SU-DHL-6 (cell line): ENCODE measurements around the gene PDZD2.

Source experiments
- H2AFZ ChIP-seq: fragments of 200-600 bp; sonication (generic); 2 replicates; pipeline ENCODE4 v1.6.1; 2014; ENCODE audit warnings: low read depth, mild to moderate bottlenecking, moderate library complexity, mixed read lengths, antibody characterized with exemption, low read length; ENCODE audit not compliant: severe bottlenecking
- H3F3A ChIP-seq: fragments of 200-600 bp; shearing (Covaris generic); 2 replicates; pipeline ENCODE4 v1.6.0; 2016; ENCODE audit warnings: antibody characterized with exemption, mild to moderate bottlenecking; ENCODE audit not compliant: insufficient read depth
- H3K27ac ChIP-seq: fragments of 200-600 bp; sonication (generic); 2 replicates; pipeline ENCODE4 v1.5.1; 2016; ENCODE audit warnings: low read depth, mild to moderate bottlenecking, low read length, moderate library complexity, mixed read lengths
- H3K27me3 ChIP-seq: fragments of 200-600 bp; sonication (generic), shearing (Covaris generic); 2 replicates; pipeline ENCODE4 v1.6.0; 2014; ENCODE audit warnings: mild to moderate bottlenecking, low read length
- H3K36me3 ChIP-seq: fragments of 200-600 bp; sonication (generic); 2 replicates; pipeline ENCODE4 v1.6.1; 2014; ENCODE audit warnings: mild to moderate bottlenecking, low read length, mixed read lengths
- H3K4me2 ChIP-seq: fragments of 300-600, 200-600 bp; shearing (Covaris generic), sonication (generic); 2 replicates; pipeline ENCODE4 v1.6.0; 2014; ENCODE audit warnings: low read length, low read depth, mild to moderate bottlenecking; ENCODE audit not compliant: poor library complexity, severe bottlenecking
- H3K4me3 ChIP-seq: fragments of 200-600 bp; sonication (generic); 2 replicates; pipeline ENCODE4 v1.5.1; 2014; ENCODE audit warnings: antibody characterized with exemption, low read length, mild to moderate bottlenecking, mixed read lengths; ENCODE audit not compliant: insufficient read depth, poor library complexity, severe bottlenecking
- H3K79me2 ChIP-seq: fragments of 200-600 bp; sonication (generic); 2 replicates; pipeline ENCODE4 v1.6.1; 2014; ENCODE audit warnings: mild to moderate bottlenecking, low read length, moderate library complexity; ENCODE audit not compliant: insufficient read depth
- H3K9ac ChIP-seq: fragments of 200-600 bp; sonication (generic); 2 replicates; pipeline ENCODE4 v1.7.0; 2014; ENCODE audit warnings: mild to moderate bottlenecking, low read length
- H3K9me2 ChIP-seq: fragments of 200-600 bp; sonication (generic); replicated peaks from 2 replicates; pipeline ENCODE4 v1.6.1; 2014; ENCODE audit warnings: low read length; ENCODE audit not compliant: insufficient read depth
- H3K9me3 ChIP-seq: fragments of 200-600 bp; sonication (generic); 2 replicates; pipeline ENCODE4 v1.6.1; 2014; ENCODE audit warnings: low read length, mixed read lengths; ENCODE audit not compliant: insufficient read depth
- H4K20me1 ChIP-seq: fragments of 200-600 bp; sonication (generic); 2 replicates; pipeline ENCODE4 v1.6.1; 2014; ENCODE audit warnings: low read depth, mild to moderate bottlenecking, antibody characterized with exemption, low read length, moderate library complexity, mixed read lengths
- CTCF ChIP-seq: fragments of 200-600 bp; sonication (generic); IDR thresholded peaks from one replicate; pipeline ENCODE4 v1.5.1; 2017; ENCODE audit warnings: antibody characterized with exemption, mild to moderate bottlenecking, low read length, moderate library complexity; ENCODE audit not compliant: insufficient read depth, poor library complexity, severe bottlenecking
- EZH2phosphoT487 ChIP-seq: fragments of 200-600 bp; sonication (generic), shearing (Covaris generic); conservative IDR thresholded peaks from 2 replicates; pipeline ENCODE4 v1.6.1; 2018; ENCODE audit warnings: mild to moderate bottlenecking, antibody characterized with exemption, low read length, moderate library complexity, mixed read lengths

The PDZD2 gene

DNA sequence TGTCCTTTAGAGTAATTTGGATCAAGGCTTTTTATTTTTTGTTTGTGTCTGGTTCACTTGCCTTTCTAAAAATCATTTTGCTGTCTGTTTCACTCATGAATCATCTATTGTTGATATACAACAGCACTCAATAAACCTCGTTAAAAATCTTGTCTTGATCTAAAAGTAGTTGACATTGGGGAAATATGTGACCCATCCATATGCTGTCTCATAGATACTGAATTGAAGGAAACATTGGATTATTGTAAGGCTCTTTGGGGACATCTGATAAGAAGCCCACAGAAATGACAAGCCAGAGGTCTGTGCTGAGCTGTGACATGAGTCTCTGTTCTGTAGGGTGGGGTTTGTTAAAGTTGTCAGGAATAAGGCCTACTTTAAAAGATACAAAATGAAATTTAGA lies 208.0 kb downstream of the PDZD2 start:
- Histone ChIP-seq H3K4me2 (no peak overlapping the region), H3K27ac (no peak overlapping the region), H3K4me3 (no peak overlapping the region), H3K9me2 (no peaks in the 10 kb centered on the region), H4K20me1 (no peaks in the 10 kb centered on the region), H3K27me3 (no peaks in the 10 kb centered on the region), H3K9ac (no peak overlapping the region), H3K36me3 (no peaks in the 10 kb centered on the region), H2AFZ (no peak overlapping the region), H3F3A (no peaks in the 10 kb centered on the region), H3K9me3 (no peaks in the 10 kb centered on the region), H3K79me2 (no peaks in the 10 kb centered on the region)
- TF ChIP-seq CTCF (no peak), EZH2phosphoT487 (no peak)

GRCh38 chr5:31847354-31847753 lies 208.4 kb downstream of the PDZD2 start:
- Histone ChIP-seq H3K4me2 (no peak overlapping the region), H4K20me1 (no peaks in the 10 kb centered on the region), H3K36me3 (no peaks in the 10 kb centered on the region), H3K9me3 (no peaks in the 10 kb centered on the region), H3K79me2 (no peaks in the 10 kb centered on the region), H3K9me2 (no peaks in the 10 kb centered on the region), H3F3A (no peaks in the 10 kb centered on the region), H3K27me3 (no peaks in the 10 kb centered on the region), H3K9ac (no peak overlapping the region), H3K27ac (no peak overlapping the region), H2AFZ (no peak overlapping the region), H3K4me3 (no peak overlapping the region)
- TF ChIP-seq EZH2phosphoT487: no peak

DNA sequence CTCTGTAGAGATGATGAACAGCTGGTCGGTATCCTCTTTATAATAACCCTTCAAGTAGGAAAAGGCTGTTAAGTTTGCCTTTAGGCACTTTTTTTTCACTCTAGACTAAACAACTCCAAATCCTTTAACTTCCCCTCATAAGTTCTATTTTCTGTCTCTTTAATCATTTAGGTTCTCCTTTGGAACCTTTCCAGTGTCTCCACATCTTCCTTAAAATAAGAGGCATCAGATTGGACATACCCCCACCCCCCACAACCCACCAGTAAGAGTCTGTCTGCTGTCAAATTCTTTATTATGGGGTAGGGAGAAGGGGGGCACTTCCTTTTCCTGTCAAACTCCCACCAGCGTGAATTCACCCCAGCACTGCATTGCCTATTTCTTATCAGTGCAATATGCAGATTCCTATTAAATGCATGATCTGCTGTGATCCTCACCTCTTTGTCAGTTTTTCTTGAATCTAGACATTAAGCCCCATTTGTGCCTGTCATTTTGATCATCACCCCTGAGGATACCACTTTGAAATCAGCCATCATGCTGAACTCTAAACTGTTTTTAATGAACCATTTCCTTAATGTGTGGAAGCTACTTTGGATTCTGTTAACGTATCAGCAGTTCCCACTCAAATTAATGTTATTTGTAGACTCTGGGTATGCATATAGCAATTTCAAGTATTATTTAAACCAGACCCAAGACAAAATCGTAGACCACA lies 212.2 kb downstream of the PDZD2 start:
- Histone ChIP-seq H2AFZ (no peak overlapping the region), H3K4me2 (no peak overlapping the region), H3K9me2 (no peaks in the 10 kb centered on the region), H3K27me3 (no peaks in the 10 kb centered on the region), H3F3A (no peaks in the 10 kb centered on the region), H3K9ac (no peak overlapping the region), H3K36me3 (no peaks in the 10 kb centered on the region), H3K79me2 (no peaks in the 10 kb centered on the region), H3K4me3 (no peak overlapping the region), H3K27ac (no peak overlapping the region), H3K9me3 (no peaks in the 10 kb centered on the region), H4K20me1 (no peaks in the 10 kb centered on the region)
- no peak for TF ChIP-seq CTCF
- TF ChIP-seq EZH2phosphoT487: no peak

- H3K4me2 ChIP-seq: no peak overlapping the region
Observed at GRCh38 chr5:31853398-31854135, 214.6 kb downstream of the PDZD2 start.

More at GRCh38 chr5:31853398-31854135, 214.6 kb downstream of the PDZD2 start:
- Histone ChIP-seq H3K9me2 (no peaks in the 10 kb centered on the region), H3K36me3 (no peaks in the 10 kb centered on the region), H2AFZ (no peak overlapping the region), H3K4me3 (no peak overlapping the region), H3K79me2 (no peaks in the 10 kb centered on the region), H3F3A (no peaks in the 10 kb centered on the region), H3K9ac (no peak overlapping the region), H4K20me1 (no peaks in the 10 kb centered on the region), H3K27ac (no peak overlapping the region), H3K9me3 (no peaks in the 10 kb centered on the region), H3K27me3 (no peaks in the 10 kb centered on the region)
- no peak for TF ChIP-seq CTCF
- TF ChIP-seq EZH2phosphoT487: no peak
